HepG2 (cell line): ENCODE data around the gene GOLGA6L24.
"Not testable (repeated sequence)": the region's sequence is repeated elsewhere in the genome, so short reads cannot be mapped to it uniquely, and the experiment has no call there.

Source experiments
- KDM1A ChIP-seq: IDR thresholded peaks from 2 replicates; pipeline ENCODE4 v1.6.1; 2016; ENCODE audit warnings: missing compliant biosample characterization
- TARDBP ChIP-seq: sonication (generic); formaldehyde crosslinking; IDR thresholded peaks from 2 replicates; pipeline ENCODE4 v1.8.0; 2022; ENCODE audit warnings: mild to moderate bottlenecking, missing genetic modification reagents
- ZNF20 ChIP-seq: sonication (generic); formaldehyde crosslinking; IDR thresholded peaks from 2 replicates; pipeline ENCODE4 v1.4.0; 2020; ENCODE audit warnings: mild to moderate bottlenecking, moderate library complexity, missing genetic modification reagents

DNA sequence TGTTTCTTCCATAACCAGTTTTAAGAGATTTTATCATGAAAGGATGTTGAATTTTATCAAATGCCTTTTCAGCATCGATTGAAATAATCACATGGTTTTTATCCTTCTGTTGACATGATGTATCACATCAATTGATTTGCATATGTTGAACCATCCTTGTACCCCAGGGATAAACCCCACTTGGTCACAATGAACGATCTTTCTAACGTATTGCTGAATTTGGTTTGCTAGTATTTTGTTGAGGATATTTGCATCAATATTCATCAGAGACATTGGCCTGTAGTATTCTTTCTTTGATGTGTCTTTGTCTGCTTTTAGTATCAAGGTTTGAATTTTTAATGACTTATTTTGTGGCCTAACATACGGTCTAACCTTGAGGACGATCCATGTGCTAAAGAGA, 49.2 kb downstream of the GOLGA6L24 start:
- not testable (repeated sequence) for TF ChIP-seq TARDBP; ZNF20; KDM1A (CRISPR knock-in tag)
